ENCODE data around the gene DYNLT1. TPM values are rescaled to one million over a fixed set of nuclear protein-coding genes. Genes with fewer than 3 reads are reported as not detected.

The DYNLT1 gene
- total RNA-seq, 4 donors from 2014 or later = 36.6 to 80.0 (median 49.1) TPM

GRCh38 chr6:158645064-158646022, 800 bp upstream of the DYNLT1 start:
- WGBS, 2 donors = 34 to 36% methylated on average over 21 of the region's 21 CpGs
- H3K27ac ChIP-seq = peak overlapping the region; percentile 79 to 97 (median 94)
- H3K36me3 ChIP-seq = peaks cover 0 to 3% (median 0%) of the 10 kb centered on the region in 3 donors
- peak overlapping the region; percentile 77 to 89 (median 86) for H3K4me3 ChIP-seq
- peaks cover 0 to 33% (median 22%) of the 10 kb centered on the region in 4 donors for H3K4me1 ChIP-seq
- no peaks in the 10 kb centered on the region for H3K27me3 ChIP-seq
- TF ChIP-seq CTCF (IDR thresholded peaks at IDR 0.05) (no peak), EP300 (IDR thresholded peaks at IDR 0.05) (no peak), POLR2A (IDR thresholded peaks at IDR 0.05) (no peak)
- no peak for DNase-seq (ENCODE audit: low spot score in 2 of 2)
- H3K9me3 ChIP-seq = no peaks in the 10 kb centered on the region

GRCh38 chr6:158643836-158644230, 710 bp downstream of the DYNLT1 start:
- TF ChIP-seq EP300 (IDR thresholded peaks at IDR 0.05) = no peak
- TF ChIP-seq POLR2A (IDR thresholded peaks at IDR 0.05) = no peak
- no peak for TF ChIP-seq CTCF (IDR thresholded peaks at IDR 0.05)
- WGBS, 2 donors = 1% methylated on average over 13 to 15 of the region's 21 CpGs
- no peak for DNase-seq (ENCODE audit: low spot score in 2 of 2)
- H3K4me1 ChIP-seq = peaks cover 0 to 34% (median 20%) of the 10 kb centered on the region in 4 donors
- peaks cover 0 to 18% (median 8%) of the 10 kb centered on the region in 3 donors for H3K36me3 ChIP-seq
- H3K9me3 ChIP-seq = no peaks in the 10 kb centered on the region
- peak overlapping the region; percentile 77 to 89 (median 86) for H3K4me3 ChIP-seq
- peak overlapping the region; percentile 79 to 97 (median 94) for H3K27ac ChIP-seq
- H3K27me3 ChIP-seq = no peaks in the 10 kb centered on the region

GRCh38 chr6:158642097-158642601, 2.4 kb downstream of the DYNLT1 start:
- H3K4me3 ChIP-seq = no peak overlapping the region
- WGBS, 2 donors = 60 to 85% methylated on average over 8 of the region's 8 CpGs
- peaks cover 0 to 34% (median 20%) of the 10 kb centered on the region in 4 donors for H3K4me1 ChIP-seq
- H3K36me3 ChIP-seq = peaks cover 0 to 21% (median 14%) of the 10 kb centered on the region in 3 donors
- no peaks in the 10 kb centered on the region for H3K9me3 ChIP-seq
- TF ChIP-seq POLR2A (IDR thresholded peaks at IDR 0.05) = no peak
- TF ChIP-seq CTCF (IDR thresholded peaks at IDR 0.05) = no peak
- no peak for TF ChIP-seq EP300 (IDR thresholded peaks at IDR 0.05)
- peak overlapping the region in 1 of 4 donors; percentile 1 for H3K27ac ChIP-seq
- no peak for DNase-seq (ENCODE audit: low spot score in 2 of 2)
- H3K27me3 ChIP-seq = no peaks in the 10 kb centered on the region

GRCh38 chr6:158640519-158640918, 4.0 kb downstream of the DYNLT1 start:
- DNase-seq (ENCODE audit: low spot score in 2 of 2) = no peak
- Histone ChIP-seq H3K36me3 (peaks cover 0 to 35% (median 20%) of the 10 kb centered on the region in 3 donors), H3K27ac (no peak overlapping the region), H3K9me3 (no peaks in the 10 kb centered on the region), H3K4me1 (peaks cover 0 to 34% (median 20%) of the 10 kb centered on the region in 4 donors), H3K4me3 (no peak overlapping the region), H3K27me3 (no peaks in the 10 kb centered on the region)
- 75% methylated on average over 2 of the region's 2 CpGs for WGBS, 2 donors
- no peak for TF ChIP-seq EP300 (IDR thresholded peaks at IDR 0.05)

GRCh38 chr6:158639056-158639455, 5.5 kb downstream of the DYNLT1 start:
- peaks cover 0 to 34% (median 18%) of the 10 kb centered on the region in 4 donors for H3K4me1 ChIP-seq
- H3K27me3 ChIP-seq = no peaks in the 10 kb centered on the region
- no peak overlapping the region for H3K4me3 ChIP-seq
- no peak for DNase-seq (ENCODE audit: low spot score in 2 of 2)
- 84 to 85% methylated on average over 5 of the region's 5 CpGs for WGBS, 2 donors
- no peaks in the 10 kb centered on the region for H3K9me3 ChIP-seq
- TF ChIP-seq CTCF (IDR thresholded peaks at IDR 0.05) (no peak), POLR2A (IDR thresholded peaks at IDR 0.05) (no peak), EP300 (IDR thresholded peaks at IDR 0.05) (no peak)
- no peak overlapping the region for H3K27ac ChIP-seq
- H3K36me3 ChIP-seq = peaks cover 0 to 50% (median 24%) of the 10 kb centered on the region in 3 donors
